GM19463 (cell line): ENCODE measurements around the gene SFT2D3.
A peak's percentile ranks its signal among the peaks of the same experiment; 100 is the strongest.

Experiments used
- ATAC-seq: cut with Tn5 transposase; IDR thresholded peaks from one replicate; pipeline ENCODE4 v1.9.1; 2021; ENCODE audit warnings: mild to moderate bottlenecking, moderate library complexity; ENCODE audit not compliant: unreplicated experiment

The SFT2D3 gene

DNA sequence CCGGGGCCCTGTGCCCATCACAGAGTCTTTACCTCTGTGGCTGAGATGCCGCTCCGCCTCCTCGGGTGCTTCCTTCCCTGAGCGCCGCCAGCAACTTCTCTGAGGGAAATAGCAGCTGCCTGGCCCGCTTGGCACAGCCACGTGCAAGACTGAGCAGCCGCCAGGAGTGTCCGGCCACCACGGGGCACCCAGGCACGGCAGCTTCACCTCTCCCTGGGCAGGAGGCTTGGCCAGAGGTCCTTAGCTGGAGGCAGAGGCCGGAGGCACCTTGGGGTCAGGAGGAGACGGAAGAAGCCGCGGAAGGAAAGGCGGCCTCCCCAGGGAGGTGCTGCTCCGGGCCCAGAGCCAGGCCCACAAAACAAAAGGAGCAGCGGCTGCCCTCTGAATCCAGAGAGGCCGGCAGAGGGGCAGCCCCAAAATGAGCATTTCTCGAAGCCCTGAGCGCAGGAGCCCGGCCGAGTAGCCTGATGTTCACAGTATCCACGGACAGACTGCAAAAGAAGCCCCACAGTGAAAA is 20.0 kb upstream of the SFT2D3 start:
- ATAC-seq, result no peak

- no peak for ATAC-seq
Measured at GRCh38 chr2:127681976-127682857, 19.1 kb upstream of the SFT2D3 start.

DNA sequence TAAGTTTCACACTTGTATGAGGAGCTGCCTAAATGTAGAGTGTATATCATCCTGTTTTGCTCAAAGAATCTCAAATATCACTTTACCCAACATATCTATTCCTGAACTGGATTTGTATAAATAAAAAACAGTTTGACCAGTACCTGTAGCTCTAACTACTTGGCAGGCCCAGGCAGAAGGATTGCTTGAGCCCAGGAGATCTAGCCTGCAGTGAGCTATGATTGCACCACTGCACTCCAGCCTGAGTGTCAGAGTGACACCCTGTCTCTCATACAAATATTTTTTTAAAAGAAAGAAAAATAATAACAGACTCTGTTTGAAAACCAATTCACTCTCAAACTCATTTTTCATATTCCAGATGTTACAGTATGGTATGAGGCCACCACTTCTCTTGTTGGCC is 18.2 kb upstream of the SFT2D3 start:
- no peak for ATAC-seq

DNA sequence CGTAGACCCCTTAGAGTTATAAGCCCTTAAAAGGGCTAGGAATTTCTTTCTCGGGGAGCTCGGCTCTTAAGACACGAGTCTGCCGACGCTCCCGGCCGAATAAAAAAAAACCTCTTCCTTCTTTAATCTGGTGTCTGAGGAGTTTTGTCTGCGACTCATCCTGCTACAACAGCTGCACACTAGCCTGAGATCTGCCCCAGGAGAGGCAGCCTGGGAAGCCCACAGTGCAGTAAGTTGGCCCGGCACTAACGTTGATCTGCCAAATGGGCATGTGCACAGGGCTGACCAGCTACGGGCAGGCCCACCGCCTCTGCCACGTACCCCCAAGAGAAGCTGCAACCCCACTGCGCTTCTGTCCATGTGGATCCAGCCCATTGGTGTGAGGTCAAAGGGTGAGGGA is 17.5 kb upstream of the SFT2D3 start:
- no peak for ATAC-seq

DNA sequence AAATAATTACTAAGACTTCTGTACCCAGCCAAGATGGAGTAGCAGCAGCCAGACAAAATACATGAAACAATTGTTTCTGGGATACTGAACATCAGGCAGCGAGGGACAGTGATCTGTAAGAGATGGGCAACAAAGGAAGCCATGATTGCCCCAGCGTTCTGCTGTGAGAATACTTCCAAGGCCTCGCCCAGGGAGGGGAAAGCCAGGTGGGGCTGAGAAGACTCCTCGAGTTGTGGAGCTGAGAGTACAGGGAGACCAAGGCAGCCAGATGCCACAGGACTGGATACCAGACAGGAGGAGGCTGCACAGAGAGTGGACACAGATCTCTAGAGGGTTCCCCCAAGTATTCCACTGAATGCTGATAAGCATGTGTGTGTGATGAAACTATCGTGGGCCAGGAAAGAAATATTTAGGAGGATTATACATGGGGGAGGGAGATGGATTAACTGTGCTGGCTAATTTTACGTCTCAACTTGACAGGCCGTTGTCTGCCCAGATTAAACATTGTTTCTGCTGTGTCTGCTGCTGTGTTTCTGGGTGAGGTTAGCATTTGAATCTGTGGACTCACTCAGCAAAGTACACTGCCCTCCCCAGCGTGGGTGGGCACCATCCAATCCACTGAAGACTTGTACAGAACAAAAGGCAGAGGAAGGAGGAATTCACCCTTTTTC is 15.8 kb upstream of the SFT2D3 start:
- ATAC-seq, result no peak

DNA sequence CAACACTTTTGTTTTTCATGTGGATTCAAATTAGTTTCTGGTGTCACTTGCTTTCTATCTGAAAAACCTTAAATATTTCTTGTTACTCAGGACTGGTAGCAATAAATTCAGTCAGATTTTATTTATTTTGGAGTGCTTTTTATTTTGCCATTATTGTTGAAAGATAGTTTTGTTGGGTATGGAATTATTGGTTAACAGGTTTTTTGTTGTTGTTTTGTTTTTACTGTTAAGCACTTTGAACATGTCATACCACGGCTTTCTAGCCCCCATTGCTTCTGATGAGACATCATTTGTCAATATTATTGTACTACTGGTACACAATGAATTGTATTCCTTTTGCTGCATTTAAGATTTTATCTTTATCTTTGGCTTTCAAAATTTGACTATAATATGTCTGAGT is 12.9 kb upstream of the SFT2D3 start:
- no peak for ATAC-seq

DNA sequence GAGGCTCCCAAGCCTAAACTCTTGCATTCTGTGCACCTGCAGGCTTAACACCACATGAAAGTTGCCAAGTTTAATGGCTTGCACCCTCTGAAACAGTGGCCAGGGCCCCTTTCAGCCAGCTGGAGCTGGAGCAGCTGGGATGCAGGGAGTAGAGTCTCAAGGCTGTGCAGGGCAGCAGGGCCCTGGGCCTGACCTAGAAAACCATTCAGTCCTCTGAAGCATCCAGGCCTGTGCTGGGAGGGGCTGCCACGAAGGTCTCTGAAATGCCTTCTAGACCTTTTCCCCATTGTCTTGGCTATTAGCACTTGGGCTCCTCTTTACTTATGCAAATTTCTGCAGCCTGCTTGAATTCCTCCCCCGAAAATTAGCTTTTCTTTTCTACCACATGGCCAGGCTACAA is 10.6 kb upstream of the SFT2D3 start:
- no peak for ATAC-seq

DNA sequence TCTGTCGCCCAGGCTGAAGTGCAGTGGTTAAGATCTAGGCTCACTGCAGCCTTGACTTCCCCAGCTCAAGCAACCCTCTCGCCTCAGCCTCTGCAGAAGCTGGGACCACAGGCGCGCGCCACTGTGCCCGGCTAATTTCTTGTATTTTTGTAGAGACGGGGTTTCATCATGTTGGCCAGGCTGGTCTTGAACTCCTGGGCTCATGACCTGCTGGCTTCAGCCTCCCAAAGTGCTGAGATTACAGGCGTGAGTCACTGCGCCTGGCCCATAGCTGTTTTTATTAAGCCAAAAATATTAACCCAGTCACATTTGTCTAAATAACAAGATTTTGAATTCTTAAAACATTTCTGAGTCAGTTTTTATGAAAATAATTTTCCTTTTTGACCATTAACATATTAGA is 6.3 kb upstream of the SFT2D3 start:
- no peak for ATAC-seq

DNA sequence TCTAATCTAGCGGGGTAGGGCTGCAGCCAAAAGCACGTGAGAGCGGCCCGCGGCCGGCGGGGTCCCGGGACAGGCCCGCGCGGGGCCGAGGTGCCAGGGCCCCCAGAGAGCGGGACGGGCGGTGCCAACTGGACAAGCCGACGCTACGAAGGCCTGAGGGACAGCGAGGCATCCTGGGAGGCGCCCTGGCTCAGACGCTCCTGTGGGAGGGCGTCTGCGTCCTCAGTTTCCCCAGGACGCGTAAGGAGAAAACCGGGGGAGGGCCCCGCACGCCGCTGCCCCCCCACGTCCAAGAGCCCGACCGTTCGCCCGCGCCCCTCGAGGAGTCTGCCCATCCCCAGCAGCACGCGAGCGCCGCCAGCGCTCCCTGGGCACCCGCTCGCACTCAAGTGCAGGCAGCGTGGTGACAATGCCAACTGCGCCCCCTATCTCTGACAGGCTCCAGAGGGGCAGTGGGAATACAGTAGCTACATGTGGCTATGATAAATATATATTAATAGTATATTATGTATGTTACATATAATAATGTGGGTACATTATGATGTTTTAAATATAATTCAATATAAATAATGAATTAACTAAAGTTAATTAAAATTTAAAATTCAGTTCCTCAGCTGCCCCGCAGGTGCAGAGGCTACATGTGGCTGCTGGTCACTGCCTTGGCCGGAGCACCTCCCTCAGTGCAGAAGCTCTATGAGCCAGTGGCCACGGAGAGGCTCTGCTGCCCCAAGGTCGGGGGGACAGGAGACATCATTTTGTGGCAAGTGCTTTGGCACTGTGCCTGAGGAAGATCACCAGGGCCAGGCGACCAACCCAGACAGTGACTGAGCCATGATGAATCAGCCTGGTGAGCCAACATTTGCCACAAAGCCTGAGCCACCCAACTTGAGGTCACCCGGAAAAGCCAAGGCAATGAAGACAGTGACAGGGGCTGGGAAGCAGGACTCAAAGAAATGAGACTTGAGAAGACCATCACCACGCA is 5.5 kb upstream of the SFT2D3 start:
- no peak for ATAC-seq

DNA sequence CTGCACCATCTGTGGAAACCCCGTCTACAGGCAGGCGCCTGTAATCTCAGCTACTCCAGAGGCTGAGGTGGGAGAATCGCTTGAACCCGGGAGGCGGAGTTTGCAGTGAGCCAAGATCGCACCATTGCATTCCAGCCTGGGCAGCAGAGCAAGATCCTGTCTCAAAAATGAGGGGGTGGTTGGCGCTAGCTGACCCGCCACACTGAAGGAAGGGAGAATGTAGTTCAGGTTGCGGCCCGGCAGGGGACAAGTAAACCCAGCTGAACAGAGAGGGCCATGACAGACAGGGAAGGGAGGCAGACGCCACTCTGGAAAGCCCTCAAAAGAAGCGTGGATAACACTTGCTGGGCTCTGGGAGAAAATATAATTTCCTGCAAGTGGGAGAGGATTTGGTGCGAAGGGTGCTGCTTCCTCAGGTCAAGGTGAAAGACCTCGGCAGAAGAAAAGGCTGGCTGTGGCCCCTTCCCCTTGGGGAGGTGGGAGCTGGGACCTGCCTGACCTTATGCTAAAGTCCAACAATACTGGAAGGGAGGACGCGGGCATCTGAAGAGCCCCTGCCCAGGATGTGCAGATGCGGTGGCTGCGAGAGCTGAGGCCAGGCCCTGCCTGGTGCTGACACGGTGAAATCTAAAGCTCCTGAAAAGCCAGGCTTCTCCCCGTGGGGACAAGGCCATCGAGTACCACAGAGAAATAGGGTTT is 3.7 kb upstream of the SFT2D3 start:
- no peak for ATAC-seq

GRCh38 chr2:127698553-127699355 is 2.5 kb upstream of the SFT2D3 start:
- no peak for ATAC-seq

DNA sequence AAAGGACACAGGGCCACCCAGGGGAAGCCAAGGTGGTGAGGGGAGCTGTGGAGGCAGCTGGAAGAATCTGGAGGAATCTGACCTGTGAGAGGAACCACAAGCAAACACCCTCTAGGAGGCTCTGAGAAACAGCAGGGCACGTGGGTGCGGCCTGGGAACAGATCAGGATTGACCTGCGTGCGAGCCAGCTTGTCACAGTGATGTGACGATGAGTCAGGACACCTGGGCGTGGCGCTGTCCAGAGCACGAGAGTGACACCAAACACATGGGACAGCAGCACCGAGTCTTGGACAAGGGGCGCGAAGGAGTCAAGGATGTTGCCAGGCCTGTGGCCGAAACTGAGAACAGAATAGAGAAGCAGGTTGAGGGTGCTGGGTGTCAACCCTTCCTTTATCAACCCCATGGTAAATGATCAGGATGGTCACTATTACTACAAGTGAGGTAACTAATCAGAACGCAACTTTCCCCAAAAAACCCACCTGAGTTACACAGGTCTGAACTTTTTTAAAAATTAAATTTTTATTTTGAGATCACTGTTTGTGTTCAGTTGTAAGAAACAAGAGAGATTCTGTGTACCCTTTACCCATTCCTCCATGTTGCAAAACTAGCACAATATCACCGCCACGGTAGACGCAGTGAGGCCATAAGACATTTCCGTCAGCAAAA is 637 bp upstream of the SFT2D3 start:
- ATAC-seq, result peak; percentile 63

DNA sequence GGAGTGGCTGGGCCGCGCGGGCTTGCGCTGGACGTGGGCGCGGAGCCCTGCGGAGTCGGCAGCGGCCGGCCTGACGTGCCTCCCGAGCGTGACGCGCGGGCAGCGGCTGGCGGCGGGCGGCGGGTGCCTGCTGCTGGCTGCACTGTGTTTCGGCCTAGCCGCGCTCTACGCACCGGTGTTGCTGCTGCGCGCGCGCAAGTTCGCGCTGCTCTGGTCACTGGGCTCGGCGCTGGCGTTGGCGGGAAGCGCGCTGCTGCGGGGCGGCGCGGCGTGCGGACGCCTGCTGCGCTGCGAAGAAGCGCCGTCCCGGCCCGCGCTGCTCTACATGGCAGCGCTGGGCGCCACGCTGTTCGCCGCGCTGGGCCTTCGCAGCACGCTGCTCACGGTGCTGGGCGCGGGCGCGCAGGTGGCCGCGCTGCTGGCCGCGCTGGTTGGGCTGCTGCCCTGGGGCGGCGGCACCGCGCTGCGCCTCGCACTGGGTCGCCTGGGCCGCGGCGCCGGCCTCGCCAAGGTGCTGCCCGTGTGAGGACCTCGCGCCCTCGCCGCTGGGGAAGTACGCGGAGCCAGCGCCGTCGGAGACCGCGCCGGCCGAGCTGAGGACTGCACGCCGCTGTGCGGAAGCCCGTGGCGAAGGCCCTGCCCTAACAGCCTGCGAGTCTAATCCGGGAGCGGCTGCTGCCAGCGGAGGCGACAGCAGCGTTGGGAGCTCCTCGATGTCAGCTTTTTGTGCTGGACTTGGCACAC is 526 bp downstream of the SFT2D3 start:
- ATAC-seq, result peak; percentile 41

DNA sequence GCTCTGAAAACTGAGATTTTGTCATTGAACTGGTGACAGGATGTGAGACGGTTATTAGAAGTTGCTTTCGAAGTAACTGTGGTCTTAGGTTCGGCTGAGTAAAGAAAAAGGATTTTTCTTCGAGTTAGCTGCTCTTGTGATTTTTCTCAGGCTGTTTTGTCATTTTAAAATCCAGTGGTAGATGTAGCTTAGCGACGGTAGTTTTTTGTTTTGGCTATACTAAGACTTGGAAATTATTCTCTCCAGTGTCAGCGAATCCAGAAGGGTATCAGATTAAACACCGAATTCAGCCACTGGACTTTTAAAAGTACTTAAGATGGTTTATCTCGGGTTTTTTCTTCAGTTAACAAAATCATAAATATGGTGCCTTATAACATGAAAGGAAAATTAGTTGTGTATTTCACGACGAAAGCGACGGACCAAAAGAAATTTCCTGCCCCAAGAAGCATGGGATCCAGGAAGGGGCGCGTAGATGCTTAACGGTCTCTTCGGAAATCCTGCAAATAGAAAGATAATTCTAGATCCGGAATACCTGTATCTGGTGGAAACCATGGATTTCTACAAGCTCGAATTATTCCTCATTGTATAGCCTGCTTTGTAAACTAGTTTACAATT is 1.2 kb downstream of the SFT2D3 start:
- no peak for ATAC-seq

DNA sequence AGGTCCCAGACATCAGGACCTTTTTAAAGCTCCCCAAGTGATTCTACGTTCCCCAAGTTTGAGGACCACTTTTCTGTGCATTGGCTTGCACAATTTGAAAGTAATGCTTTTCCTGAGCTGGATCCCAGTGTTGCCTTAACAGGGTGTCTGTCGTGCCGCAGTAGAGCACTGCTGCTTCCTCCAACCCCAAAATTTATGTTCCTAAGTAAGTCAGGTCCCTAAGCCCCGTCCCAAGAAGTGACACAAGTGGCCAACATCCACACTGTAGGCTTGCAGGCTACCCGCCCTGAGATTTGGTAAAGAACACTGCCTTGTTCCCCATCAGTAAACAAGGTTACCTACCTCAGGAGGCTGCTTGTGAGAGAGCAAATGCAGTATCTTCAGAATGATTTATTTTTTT is 2.0 kb downstream of the SFT2D3 start:
- ATAC-seq, result no peak

DNA sequence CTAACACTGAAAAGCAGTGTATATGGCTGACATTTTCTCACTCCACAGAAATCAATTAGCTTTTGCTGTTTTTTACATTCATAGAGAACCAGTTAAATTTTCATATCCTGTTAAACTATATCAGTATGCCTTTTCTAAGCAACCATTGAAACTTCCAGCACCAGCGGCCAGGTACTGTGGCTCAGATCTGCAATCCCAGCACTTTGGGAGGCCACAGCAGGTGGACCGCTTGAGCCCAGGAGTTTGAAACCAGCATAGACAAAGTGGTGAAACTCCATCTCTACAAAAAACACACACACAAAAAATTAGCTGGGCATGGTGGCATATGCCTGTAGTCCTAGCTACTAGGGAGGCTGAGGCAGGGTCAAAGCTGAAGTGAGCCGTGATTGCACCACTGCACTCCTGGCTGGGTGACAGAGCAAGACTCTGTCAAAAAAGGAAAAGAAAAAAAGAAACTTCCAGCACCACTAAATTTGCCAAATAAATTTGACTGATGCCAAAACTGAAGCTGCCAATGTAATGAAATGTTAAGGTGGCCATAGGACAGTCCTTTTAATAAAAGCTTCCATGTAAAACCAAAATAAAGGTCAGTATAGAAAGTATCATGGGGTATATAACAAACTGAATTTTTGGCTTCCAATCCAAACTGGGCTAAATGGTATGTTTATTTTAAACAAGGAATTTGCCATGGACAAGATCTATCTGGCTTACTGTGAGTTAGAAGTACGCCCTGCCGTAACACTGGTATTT is 3.5 kb downstream of the SFT2D3 start:
- no peak for ATAC-seq

GRCh38 chr2:127705391-127706065 is 4.2 kb downstream of the SFT2D3 start:
- no peak for ATAC-seq
